Natural killer cell treated with Interleukin-12 subunit alpha and Interleukin-12 subunit beta and Interleukin-15 and Interleukin-18, amount 100 ng/mL, for 72 hours (primary cell): ENCODE data around the gene PLA1A. TPM values are rescaled to one million over a fixed set of nuclear protein-coding genes. Genes with fewer than 3 reads are reported as not detected.

ENCODE experiments used
- ATAC-seq, 2 donors: fragments of 150-1000 bp; cut with Tn5 transposase in 1 of 2; sonication (Bioruptor Pico), chemical (Tn5 transposase) in 1 of 2; 2 replicates each; pipeline ENCODE4 v1.10.0; 2021
- DNase-seq: peaks from one replicate; pipeline ENCODE4 v3.0.0; 2022; ENCODE audit warnings: low spot score
- H3K27ac Mint-ChIP-seq, 2 donors: 1 replicate in 1 of 2; 2 replicates in 1 of 2; pipeline ENCODE4 v1.8.0; 2022; ENCODE audit warnings: mixed read lengths in 2 of 2, mild to moderate bottlenecking in 1 of 2, moderate library complexity in 1 of 2
- H3K27me3 Mint-ChIP-seq, 2 donors: 1 replicate in 1 of 2; 2 replicates in 1 of 2; pipeline ENCODE4 v1.8.0; 2022; ENCODE audit warnings: mixed read lengths in 2 of 2
- H3K36me3 Mint-ChIP-seq: one replicate; pipeline ENCODE4 v1.8.0; 2022; ENCODE audit warnings: mixed read lengths
- H3K4me1 Mint-ChIP-seq, 2 donors: 1 replicate in 1 of 2; 2 replicates in 1 of 2; pipeline ENCODE4 v1.8.0; 2022; ENCODE audit warnings: low read depth in 2 of 2, mixed read lengths in 2 of 2, mild to moderate bottlenecking in 1 of 2
- H3K4me3 Mint-ChIP-seq: one replicate; pipeline ENCODE4 v1.8.0; 2022; ENCODE audit warnings: mixed read lengths
- H3K9me3 Mint-ChIP-seq: 2 replicates; pipeline ENCODE4 v1.8.0; 2022; ENCODE audit warnings: mixed read lengths
- total RNA-seq, 2 donors: library from RNA; stranded (reverse); gene quantifications; one replicate each; pipeline ENCODE4 v1.2.3, GENCODE V29; 2022

Gene PLA1A
- total RNA-seq, 2 donors from 2014 or later = 0.19 TPM; not detected in 1

DNA sequence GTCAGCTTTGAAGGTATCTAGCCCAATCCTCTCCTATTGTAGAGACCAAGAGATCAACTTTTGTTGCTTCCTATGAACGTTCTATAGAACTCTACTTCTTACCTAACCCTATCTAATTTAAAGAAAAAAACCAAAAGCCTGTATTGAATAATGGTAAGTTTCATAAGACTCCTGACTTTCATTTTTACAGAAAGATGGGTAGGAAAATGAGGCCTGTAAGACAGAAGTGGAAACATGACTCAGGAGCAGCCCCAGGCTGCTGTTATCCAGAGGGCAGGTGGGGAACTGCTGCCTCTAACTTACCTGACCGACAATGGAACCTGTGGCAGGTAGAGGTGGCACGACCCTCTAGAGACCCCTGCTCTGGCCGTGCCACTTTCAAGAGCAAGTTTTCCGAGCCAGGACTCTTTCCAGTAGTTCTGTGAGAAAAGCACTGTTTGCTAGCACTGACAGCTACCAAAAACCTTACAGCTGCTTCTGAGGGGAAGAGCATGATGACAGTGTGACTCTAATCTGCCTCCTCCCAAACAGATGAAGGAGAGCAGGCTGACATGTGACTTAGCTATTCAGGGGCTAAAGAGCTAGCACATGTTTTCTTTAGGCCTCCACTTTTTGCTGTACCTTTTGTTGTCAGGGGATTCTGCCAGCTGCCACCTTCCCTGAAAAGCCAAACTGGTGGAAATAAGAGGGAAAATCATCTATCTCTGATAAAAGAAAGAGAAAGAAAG is 45.2 kb downstream of the PLA1A start:
- ATAC-seq (no peak), DNase-seq (no peak)
- peaks cover 4% of the 10 kb centered on the region for H3K9me3 Mint-ChIP-seq
- H3K27ac Mint-ChIP-seq = no peak overlapping the region
- peaks cover 10% of the 10 kb centered on the region for H3K36me3 Mint-ChIP-seq
- H3K4me1 Mint-ChIP-seq = peaks cover 16 to 25% of the 10 kb centered on the region in 2 donors
- no peak overlapping the region for H3K4me3 Mint-ChIP-seq
- no peaks in the 10 kb centered on the region for H3K27me3 Mint-ChIP-seq

DNA sequence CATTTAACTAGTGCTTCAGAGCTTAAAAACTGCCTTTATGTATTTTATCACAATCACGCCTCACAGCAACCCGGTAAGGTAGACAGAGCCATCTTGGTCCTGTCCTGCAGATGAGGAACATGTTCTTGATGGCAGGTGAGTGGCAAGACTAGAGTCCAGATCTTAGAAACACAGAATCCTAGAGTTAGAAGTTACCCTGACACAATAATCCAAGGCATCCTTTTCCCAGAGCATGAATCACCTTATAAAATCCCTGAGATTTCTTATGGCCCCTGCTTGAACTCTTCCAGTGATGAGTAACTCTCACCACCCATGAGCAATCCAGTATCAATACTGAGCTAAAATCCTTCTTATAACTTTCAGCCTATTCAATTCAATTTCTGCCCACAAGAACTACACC is 45.8 kb downstream of the PLA1A start:
- no peak for DNase-seq
- Mint-ChIP-seq H3K9me3 (peaks cover 4% of the 10 kb centered on the region), H3K36me3 (peaks cover 10% of the 10 kb centered on the region), H3K27ac (no peak overlapping the region), H3K4me1 (peaks cover 11 to 19% of the 10 kb centered on the region in 2 donors), H3K27me3 (no peaks in the 10 kb centered on the region), H3K4me3 (no peak overlapping the region)
- no peak for ATAC-seq

DNA sequence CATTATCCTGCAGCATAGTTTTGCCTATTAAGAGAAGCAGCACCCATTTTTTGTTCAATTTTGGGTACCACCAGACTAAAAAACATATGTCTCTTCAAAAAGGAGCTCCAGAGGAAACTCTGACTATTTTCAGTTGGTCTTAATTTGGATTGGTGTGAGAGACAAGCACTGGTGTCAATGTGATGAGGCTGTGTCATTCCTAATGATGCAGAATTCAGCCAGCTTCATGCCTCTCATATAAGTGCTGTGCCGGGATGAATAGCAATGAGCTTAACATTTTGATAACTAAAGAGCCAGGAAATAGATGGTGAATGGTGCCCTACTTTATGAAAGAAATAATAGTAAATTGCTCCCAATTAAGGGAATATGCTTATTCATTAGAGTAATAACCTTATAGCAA is 46.8 kb downstream of the PLA1A start:
- no peak for DNase-seq
- Mint-ChIP-seq H3K9me3 (peaks cover 4% of the 10 kb centered on the region), H3K36me3 (peaks cover 8% of the 10 kb centered on the region), H3K4me3 (no peak overlapping the region), H3K27ac (no peak overlapping the region), H3K27me3 (no peaks in the 10 kb centered on the region), H3K4me1 (peaks cover 5 to 9% of the 10 kb centered on the region in 2 donors)
- no peak for ATAC-seq

DNA sequence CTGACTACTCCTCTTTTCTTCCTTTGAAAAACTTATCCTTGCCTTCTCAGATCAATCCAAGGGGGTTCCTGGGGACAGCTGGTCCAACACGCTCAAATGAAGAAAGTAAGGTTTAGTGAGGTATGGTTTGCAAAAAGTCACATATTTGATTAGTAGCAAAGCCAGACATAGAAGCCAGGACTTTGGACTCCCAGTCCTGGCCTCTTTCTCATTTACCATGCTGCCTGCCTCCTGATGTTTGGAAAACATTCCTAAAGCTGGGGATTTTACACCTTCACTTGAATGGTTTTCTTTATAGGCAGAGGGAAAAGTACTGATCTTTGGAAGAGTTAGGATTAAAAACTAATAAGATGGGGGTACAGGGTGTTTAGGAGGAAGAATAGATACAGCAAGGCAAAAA is 48.1 kb downstream of the PLA1A start:
- Mint-ChIP-seq H3K36me3 (no peaks in the 10 kb centered on the region), H3K9me3 (no peaks in the 10 kb centered on the region), H3K4me1 (no peaks in the 10 kb centered on the region), H3K27me3 (no peaks in the 10 kb centered on the region), H3K4me3 (no peak overlapping the region), H3K27ac (no peak overlapping the region)
- ATAC-seq (no peak), DNase-seq (no peak)

DNA sequence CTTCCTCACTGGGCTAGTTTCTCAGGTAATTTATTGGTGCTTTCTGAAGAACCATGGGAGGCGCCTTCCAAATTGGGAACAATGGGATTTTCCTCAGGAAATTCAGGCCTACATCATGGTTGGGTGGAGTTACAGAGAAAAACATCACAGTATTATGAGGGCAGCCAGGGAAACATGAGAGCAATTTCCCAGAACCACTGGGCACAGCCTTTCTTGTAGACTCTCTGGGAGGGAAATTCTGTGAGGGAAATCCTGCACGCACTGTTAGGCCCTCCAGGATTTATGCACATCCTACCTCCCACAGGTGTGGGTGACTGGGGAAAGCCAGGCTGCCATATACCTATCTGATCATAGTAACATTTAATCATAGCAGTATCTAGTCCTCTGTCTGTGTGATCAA is 49.5 kb downstream of the PLA1A start:
- H3K9me3 Mint-ChIP-seq = no peaks in the 10 kb centered on the region
- H3K4me3 Mint-ChIP-seq = no peak overlapping the region
- no peak overlapping the region for H3K27ac Mint-ChIP-seq
- H3K36me3 Mint-ChIP-seq = no peaks in the 10 kb centered on the region
- H3K27me3 Mint-ChIP-seq = no peaks in the 10 kb centered on the region
- DNase-seq (no peak), ATAC-seq (no peak)
- H3K4me1 Mint-ChIP-seq = no peaks in the 10 kb centered on the region

DNA sequence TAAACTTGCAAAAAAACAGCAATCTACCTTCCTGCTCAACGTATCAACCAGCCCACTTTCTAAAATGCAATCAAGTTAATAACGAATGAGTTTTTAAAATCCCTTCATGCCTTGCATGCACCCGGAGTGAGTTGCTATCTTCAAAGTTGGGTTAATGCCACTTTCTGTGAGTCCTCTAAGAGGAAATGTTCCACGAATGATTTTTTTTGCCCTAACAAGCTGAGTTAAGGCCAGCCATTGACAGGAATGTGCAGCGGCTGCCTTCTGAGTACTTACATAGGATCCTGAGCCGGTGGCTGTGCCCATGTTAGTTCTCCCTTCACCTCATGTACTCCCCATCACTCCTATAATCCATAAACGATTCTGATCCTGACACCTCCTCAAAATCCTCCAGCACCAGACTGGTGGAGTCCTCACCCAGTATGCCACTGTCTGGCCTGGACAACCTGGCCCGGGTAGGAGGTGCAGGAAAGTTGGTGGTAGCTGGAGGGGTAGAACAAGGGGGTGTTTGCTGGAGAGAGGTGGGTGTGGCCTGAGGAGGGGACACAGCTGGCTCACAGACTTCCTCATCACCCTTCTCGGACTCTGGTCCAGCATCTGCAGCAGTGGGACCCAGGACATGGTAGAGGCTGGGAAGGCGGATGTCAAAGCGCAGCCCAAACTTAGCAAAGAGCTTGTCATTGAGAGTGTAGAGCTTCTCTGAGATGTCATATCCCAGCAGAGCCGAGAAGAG is 50.3 kb downstream of the PLA1A start:
- H3K4me3 Mint-ChIP-seq = no peak overlapping the region
- no peak overlapping the region for H3K27ac Mint-ChIP-seq
- no peaks in the 10 kb centered on the region for H3K9me3 Mint-ChIP-seq
- no peaks in the 10 kb centered on the region for H3K36me3 Mint-ChIP-seq
- no peak for ATAC-seq
- no peaks in the 10 kb centered on the region for H3K27me3 Mint-ChIP-seq
- H3K4me1 Mint-ChIP-seq = no peaks in the 10 kb centered on the region
- no peak for DNase-seq

DNA sequence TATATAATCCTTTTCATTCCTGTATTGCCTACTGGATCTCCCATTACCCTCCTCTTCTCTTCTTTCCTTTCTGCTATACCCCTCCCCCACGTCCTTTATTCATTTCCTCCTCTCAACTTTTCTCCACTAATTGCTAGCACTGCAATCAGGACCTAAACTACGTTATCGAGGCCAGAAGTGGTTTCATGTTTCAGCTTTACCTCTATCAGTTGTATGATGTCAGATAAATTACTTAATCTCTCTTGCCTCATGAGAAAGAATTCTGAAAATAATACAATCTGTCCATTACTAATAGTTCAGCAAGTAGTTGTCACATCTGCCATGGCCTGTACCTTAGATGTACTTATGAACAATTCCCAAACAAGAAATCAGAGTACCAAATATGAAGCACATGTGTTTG is 52.1 kb downstream of the PLA1A start:
- ATAC-seq (no peak), DNase-seq (no peak)
- Mint-ChIP-seq H3K4me3 (no peak overlapping the region), H3K4me1 (no peaks in the 10 kb centered on the region), H3K27me3 (no peaks in the 10 kb centered on the region), H3K27ac (no peak overlapping the region), H3K9me3 (no peaks in the 10 kb centered on the region), H3K36me3 (no peaks in the 10 kb centered on the region)

DNA sequence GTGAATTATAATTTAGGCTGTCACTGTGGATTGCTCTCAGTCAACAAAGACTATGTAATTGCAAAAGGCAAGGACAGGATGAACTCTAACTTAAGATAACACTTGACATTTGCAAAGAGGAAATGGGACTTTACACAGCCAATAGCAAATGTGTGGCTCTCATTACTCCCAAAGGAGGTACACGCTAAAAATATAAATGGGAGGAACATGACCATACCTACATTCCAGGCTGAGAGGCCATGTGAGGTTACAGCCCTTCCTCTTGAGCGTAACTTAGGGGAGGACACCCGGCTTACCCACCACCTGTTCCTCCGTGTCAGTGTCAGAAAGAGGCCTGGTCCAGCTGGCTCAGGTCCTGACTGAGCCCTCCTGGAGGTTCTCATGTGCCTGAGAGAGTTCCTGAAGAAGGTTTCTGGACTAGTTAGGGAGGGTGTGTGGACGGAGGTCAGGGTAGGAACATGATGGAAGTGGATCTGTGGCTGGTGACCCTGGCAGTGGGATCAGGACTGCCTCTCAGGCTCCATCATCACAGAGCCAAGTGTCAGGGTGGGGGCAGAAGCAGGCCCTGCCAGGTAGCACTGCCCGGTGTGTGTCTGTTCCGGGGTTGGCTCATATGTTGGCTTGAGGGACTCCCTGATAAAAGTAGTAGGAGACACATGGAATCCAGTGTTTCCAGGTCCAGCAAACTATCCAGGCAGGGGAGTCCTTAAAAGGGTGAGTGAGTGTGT is 54.8 kb downstream of the PLA1A start:
- no peaks in the 10 kb centered on the region for H3K4me1 Mint-ChIP-seq
- no peak for ATAC-seq
- H3K27me3 Mint-ChIP-seq = no peaks in the 10 kb centered on the region

DNA sequence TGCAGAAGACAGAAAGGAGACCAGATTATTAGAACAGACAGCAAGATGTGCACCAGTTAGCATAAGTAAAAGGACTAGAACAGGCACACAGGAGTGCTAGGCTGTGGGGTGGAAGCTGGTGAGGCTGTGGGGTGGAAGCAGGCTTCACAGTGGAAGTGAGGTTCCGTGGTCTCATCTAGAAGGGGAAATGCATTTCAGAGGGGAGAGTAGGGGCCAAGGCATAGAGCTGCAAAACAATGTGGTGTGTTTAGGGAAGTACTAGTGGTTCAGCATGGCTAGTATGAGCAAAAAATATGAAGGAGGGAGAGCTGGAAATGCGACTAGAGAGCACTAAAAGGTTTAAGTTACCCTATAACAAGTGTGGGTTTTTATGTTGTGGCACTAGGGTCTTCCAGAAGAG is 56.2 kb downstream of the PLA1A start:
- H3K4me3 Mint-ChIP-seq = no peak overlapping the region
- no peaks in the 10 kb centered on the region for H3K9me3 Mint-ChIP-seq
- no peaks in the 10 kb centered on the region for H3K27me3 Mint-ChIP-seq
- H3K36me3 Mint-ChIP-seq = no peaks in the 10 kb centered on the region
- no peak overlapping the region for H3K27ac Mint-ChIP-seq
- H3K4me1 Mint-ChIP-seq = no peaks in the 10 kb centered on the region
- DNase-seq (no peak), ATAC-seq (no peak)

More for the DNA sequence above, 54.8 kb downstream of the PLA1A start:
- no peak for DNase-seq
- no peak overlapping the region for H3K4me3 Mint-ChIP-seq
- H3K27ac Mint-ChIP-seq = no peak overlapping the region
- H3K9me3 Mint-ChIP-seq = no peaks in the 10 kb centered on the region
- H3K36me3 Mint-ChIP-seq = no peaks in the 10 kb centered on the region

DNA sequence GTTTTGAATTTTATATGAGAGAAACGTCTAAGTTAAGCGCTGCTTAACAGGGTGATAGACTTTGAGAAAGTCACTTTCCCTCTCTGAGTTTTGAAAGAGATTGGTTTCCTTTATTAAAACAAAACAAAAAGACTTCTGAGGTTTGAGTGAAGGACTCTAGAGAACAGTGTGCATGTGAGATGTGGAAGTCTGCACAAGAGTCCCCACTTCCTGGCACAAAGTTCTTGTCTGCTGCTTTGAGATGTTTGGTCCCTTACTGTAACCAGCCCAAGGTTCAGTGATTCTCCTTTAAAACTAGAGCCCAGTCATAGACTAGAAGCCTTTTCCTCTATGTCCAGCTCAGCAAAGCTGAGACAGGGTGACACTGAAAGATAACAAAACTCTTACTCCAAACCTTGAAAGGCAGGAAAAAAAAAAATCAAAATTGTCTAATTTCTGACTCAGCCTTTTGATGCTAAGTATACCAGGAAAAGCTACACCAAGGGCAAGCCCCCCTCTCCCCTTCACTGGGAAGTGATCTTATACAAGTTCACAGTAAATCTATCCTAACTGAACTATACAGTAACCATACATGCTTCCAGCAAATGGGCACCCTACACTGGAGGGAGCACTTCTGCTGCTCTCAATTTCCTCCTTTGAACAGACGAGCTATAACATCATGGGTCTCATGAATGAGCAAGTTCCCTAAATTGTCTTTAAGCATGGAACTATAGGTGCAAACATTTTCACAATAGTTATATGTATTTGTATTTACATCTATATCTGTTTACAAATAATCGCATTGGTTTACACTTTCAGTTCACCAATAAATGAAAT is 60.4 kb downstream of the PLA1A start:
- no peak for DNase-seq
- Mint-ChIP-seq H3K27ac (no peak overlapping the region), H3K9me3 (no peaks in the 10 kb centered on the region), H3K4me1 (peaks cover 3 to 4% of the 10 kb centered on the region in 2 donors), H3K4me3 (no peak overlapping the region), H3K27me3 (no peaks in the 10 kb centered on the region), H3K36me3 (no peaks in the 10 kb centered on the region)
- no peak for ATAC-seq

DNA sequence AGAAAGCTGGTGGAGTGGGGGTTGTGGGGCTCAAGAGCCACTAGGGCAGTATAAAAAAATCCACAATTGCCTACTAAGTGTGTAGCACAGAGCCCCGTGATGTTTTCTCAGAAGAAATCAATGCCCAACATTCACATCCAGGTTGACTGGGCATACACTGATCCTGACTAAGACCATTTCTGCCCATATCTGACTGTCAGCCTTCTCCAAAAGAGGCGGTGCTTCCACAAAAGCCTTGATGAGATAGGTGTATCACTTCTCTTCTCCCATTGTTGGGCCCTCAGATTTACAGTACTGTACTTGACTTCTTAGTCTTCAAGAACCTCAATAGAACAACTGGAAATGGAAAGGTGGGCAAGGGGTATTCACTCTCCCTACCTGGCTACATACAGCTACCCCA is 61.3 kb downstream of the PLA1A start:
- Mint-ChIP-seq H3K4me1 (peaks cover 3 to 8% of the 10 kb centered on the region in 2 donors), H3K36me3 (no peaks in the 10 kb centered on the region), H3K27ac (no peak overlapping the region), H3K4me3 (no peak overlapping the region), H3K9me3 (no peaks in the 10 kb centered on the region), H3K27me3 (no peaks in the 10 kb centered on the region)
- no peak for DNase-seq
- no peak for ATAC-seq

DNA sequence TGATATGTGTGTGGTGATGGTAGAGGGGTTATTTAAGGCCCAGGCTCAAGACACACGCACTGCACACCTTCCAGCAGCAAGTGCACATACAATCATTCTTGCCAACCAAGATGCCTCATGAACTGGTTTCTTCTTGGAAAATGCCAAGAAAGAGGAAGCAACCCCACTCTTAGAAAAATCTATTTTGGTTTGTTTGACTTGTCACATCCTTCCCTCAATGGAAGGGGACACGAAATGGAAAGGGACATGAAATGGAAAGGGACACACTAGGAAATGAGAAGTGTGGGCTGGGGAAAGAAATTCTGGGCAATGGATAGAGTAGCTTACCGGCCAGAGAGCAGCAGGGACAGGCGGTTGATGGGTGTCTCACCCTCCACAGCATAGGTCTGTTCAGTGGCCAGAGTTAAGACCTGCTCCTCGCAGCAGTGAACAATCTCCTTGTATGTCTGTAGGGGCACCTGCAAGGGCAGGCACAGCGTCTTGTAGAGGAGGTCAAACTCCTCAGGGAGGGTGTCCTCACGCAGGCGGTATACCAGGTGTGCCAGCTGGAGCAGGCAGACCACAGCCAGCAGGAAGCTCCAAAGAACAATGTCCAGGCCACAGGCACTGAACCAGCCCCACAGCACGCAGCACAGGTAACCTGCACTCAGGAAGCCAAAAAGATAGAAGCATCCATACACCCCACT is 62.1 kb downstream of the PLA1A start:
- Mint-ChIP-seq H3K27ac (no peak overlapping the region), H3K27me3 (no peaks in the 10 kb centered on the region), H3K9me3 (no peaks in the 10 kb centered on the region), H3K4me3 (no peak overlapping the region), H3K36me3 (no peaks in the 10 kb centered on the region), H3K4me1 (peaks cover 10 to 14% of the 10 kb centered on the region in 2 donors)
- ATAC-seq (no peak), DNase-seq (no peak)
